HepG2 (cell line): ENCODE measurements around the gene PLEKHM2. TPM values are rescaled to one million over a fixed set of nuclear protein-coding genes. Genes with fewer than 3 reads are reported as not detected.

ENCODE experiments used
- PHF5A ChIP-seq: IDR thresholded peaks from one replicate; pipeline ENCODE4 v1.6.1; 2018; ENCODE audit warnings: low read depth, missing genetic modification reagents; ENCODE audit not compliant: unreplicated experiment
- RFX5 ChIP-seq: IDR thresholded peaks from 2 replicates; pipeline ENCODE4 v1.6.1; 2011; ENCODE audit warnings: low read depth, low read length, improper control_type of control experiment
- SKI ChIP-seq: fragments of 450-650 bp; IDR thresholded peaks from one replicate; pipeline ENCODE4 v1.6.1; 2018; ENCODE audit warnings: mild to moderate bottlenecking; ENCODE audit not compliant: partially characterized antibody
- SPEN ChIP-seq: sonication (generic); formaldehyde crosslinking; IDR thresholded peaks from 2 replicates; pipeline ENCODE4 v1.5.1; 2020; ENCODE audit warnings: low read depth, mild to moderate bottlenecking, missing genetic modification reagents
- XRCC5 ChIP-seq: fragments of 200-400 bp; formaldehyde crosslinking; optimal IDR thresholded peaks from 2 replicates; pipeline ENCODE3; 2017; ENCODE audit warnings: mild to moderate bottlenecking, low read length
- ZNF44 ChIP-seq: sonication (generic); formaldehyde crosslinking; IDR thresholded peaks from 2 replicates; pipeline ENCODE4 v1.5.1; 2020; ENCODE audit warnings: mild to moderate bottlenecking, missing genetic modification reagents
- ZNF510 ChIP-seq: sonication (generic); formaldehyde crosslinking; IDR thresholded peaks from 2 replicates; pipeline ENCODE4 v1.4.0; 2020; ENCODE audit warnings: low read depth, mild to moderate bottlenecking, missing genetic modification reagents
- polyA plus RNA-seq, 8 experiments: library from polyadenylated mRNA; depleted of rRNA in 3 of 8; stranded (reverse) in 7 of 8; unstranded in 1 of 8; fragments of >200 nt; fragmentation: Illumina TruSeq in 4 of 8; extraction: Trizol in 4 of 8; gene quantifications; 2 replicates each; pipeline versions ENCODE4 v1.2.1 to v1.2.3, GENCODE V29; 2011 to 2016; ENCODE audit warnings: low read depth in 4 of 8, missing spikeins in 1 of 8, mixed read lengths in 1 of 8; ENCODE audit not compliant: insufficient read depth in 1 of 8
- total RNA-seq, 5 experiments: library from RNA; depleted of rRNA; stranded (reverse); fragments of >200 nt; fragmentation: Illumina TruSeq; extraction: Trizol; gene quantifications; 2 replicates each; pipeline ENCODE4 v1.2.3, GENCODE V29; 2016; ENCODE audit warnings: low read depth in 1 of 5
- TF ChIP-seq, protein P1 (sequence below): sonication (generic); formaldehyde crosslinking; IDR thresholded peaks from 2 replicates; pipeline ENCODE4 v1.5.0; 2020; ENCODE audit warnings: mild to moderate bottlenecking, missing genetic modification reagents
- TF ChIP-seq, protein P2 (sequence below): IDR thresholded peaks from 2 replicates; pipeline ENCODE4 v1.6.1; 2016; ENCODE audit warnings: low read depth, missing genetic modification reagents, missing compliant biosample characterization
- TF ChIP-seq, protein P3 (sequence below): sonication (generic); formaldehyde crosslinking; IDR thresholded peaks from 2 replicates; pipeline ENCODE4 v1.4.0; 2020; ENCODE audit warnings: missing genetic modification reagents
- TF ChIP-seq, protein P4 (sequence below): sonication (generic); formaldehyde crosslinking; IDR thresholded peaks from 2 replicates; pipeline ENCODE4 v1.4.0; 2020; ENCODE audit warnings: mild to moderate bottlenecking, missing genetic modification reagents

The PLEKHM2 gene
- total and polyA plus RNA-seq, 2 of the 13 experiments (the other 11 are each of a cell fraction or from before 2014, with no cell fraction given): 16.5 to 27.3 TPM

DNA sequence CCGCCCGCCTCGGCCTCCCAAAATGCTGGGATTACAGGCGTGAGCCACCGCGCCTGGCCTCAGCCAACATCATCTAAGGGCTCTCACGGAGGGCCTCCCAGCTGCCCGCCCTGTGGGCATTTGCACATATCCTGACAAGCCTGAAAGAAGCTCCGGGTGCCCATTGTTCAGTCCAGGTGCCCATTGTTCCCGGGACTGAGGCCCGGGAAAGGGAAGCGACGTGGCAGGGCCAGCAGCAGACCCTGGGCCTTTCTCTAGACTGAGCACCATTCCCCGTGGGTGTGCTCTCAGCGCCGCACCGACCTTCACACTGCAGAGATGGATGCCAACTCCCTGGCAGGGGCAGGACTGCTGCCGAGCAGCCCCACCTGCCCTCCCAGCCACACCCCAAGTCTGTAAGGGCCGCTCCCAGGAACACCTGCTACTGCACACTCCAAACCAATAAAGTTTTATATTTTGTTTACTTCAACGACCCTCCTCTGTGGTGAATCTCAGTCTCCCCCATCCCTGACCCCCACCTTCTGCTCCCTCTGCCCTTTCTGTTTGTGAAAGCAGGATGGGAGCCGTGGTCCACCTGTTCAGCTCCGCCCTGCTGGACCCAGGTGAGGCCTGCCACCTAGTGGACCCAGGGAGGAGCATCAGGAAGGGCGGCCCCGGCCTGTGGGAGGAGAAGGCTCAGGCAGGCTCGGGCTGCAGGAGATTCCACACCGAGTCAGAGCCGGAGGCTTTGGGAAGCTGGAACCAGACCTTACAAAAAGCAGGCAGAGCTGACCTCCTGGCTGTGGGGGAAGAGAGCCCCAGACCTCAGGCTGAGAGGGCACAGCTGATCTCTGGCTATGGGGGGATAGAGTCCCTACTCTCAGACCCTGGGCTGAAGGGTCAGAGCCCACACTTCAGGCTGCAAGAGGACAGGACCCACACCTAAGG lies 57.1 kb downstream of the PLEKHM2 start (continued):
- TF ChIP-seq SPEN (CRISPR knock-in tag) (peak; percentile 32; the same call in 1 of the 2 replicates), PHF5A (no peak), SKI (no peak), RFX5 (no peak), ZNF510 (CRISPR knock-in tag) (no peak), XRCC5 (peak; percentile 96), ZNF44 (CRISPR knock-in tag) (no peak)
- TF ChIP-seq, protein P1, sequence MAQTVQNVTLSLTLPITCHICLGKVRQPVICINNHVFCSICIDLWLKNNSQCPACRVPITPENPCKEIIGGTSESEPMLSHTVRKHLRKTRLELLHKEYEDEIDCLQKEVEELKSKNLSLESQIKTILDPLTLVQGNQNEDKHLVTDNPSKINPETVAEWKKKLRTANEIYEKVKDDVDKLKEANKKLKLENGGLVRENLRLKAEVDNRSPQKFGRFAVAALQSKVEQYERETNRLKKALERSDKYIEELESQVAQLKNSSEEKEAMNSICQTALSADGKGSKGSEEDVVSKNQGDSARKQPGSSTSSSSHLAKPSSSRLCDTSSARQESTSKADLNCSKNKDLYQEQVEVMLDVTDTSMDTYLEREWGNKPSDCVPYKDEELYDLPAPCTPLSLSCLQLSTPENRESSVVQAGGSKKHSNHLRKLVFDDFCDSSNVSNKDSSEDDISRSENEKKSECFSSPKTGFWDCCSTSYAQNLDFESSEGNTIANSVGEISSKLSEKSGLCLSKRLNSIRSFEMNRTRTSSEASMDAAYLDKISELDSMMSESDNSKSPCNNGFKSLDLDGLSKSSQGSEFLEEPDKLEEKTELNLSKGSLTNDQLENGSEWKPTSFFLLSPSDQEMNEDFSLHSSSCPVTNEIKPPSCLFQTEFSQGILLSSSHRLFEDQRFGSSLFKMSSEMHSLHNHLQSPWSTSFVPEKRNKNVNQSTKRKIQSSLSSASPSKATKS (CRISPR knock-in tag): no peak
- TF ChIP-seq, protein P2, sequence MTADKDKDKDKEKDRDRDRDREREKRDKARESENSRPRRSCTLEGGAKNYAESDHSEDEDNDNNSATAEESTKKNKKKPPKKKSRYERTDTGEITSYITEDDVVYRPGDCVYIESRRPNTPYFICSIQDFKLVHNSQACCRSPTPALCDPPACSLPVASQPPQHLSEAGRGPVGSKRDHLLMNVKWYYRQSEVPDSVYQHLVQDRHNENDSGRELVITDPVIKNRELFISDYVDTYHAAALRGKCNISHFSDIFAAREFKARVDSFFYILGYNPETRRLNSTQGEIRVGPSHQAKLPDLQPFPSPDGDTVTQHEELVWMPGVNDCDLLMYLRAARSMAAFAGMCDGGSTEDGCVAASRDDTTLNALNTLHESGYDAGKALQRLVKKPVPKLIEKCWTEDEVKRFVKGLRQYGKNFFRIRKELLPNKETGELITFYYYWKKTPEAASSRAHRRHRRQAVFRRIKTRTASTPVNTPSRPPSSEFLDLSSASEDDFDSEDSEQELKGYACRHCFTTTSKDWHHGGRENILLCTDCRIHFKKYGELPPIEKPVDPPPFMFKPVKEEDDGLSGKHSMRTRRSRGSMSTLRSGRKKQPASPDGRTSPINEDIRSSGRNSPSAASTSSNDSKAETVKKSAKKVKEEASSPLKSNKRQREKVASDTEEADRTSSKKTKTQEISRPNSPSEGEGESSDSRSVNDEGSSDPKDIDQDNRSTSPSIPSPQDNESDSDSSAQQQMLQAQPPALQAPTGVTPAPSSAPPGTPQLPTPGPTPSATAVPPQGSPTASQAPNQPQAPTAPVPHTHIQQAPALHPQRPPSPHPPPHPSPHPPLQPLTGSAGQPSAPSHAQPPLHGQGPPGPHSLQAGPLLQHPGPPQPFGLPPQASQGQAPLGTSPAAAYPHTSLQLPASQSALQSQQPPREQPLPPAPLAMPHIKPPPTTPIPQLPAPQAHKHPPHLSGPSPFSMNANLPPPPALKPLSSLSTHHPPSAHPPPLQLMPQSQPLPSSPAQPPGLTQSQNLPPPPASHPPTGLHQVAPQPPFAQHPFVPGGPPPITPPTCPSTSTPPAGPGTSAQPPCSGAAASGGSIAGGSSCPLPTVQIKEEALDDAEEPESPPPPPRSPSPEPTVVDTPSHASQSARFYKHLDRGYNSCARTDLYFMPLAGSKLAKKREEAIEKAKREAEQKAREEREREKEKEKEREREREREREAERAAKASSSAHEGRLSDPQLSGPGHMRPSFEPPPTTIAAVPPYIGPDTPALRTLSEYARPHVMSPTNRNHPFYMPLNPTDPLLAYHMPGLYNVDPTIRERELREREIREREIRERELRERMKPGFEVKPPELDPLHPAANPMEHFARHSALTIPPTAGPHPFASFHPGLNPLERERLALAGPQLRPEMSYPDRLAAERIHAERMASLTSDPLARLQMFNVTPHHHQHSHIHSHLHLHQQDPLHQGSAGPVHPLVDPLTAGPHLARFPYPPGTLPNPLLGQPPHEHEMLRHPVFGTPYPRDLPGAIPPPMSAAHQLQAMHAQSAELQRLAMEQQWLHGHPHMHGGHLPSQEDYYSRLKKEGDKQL: no peak
- TF ChIP-seq, protein P3, sequence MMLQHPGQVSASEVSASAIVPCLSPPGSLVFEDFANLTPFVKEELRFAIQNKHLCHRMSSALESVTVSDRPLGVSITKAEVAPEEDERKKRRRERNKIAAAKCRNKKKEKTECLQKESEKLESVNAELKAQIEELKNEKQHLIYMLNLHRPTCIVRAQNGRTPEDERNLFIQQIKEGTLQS (CRISPR knock-in tag): peak; percentile 34; the same call in 1 of the 2 replicates
- TF ChIP-seq, protein P4, sequence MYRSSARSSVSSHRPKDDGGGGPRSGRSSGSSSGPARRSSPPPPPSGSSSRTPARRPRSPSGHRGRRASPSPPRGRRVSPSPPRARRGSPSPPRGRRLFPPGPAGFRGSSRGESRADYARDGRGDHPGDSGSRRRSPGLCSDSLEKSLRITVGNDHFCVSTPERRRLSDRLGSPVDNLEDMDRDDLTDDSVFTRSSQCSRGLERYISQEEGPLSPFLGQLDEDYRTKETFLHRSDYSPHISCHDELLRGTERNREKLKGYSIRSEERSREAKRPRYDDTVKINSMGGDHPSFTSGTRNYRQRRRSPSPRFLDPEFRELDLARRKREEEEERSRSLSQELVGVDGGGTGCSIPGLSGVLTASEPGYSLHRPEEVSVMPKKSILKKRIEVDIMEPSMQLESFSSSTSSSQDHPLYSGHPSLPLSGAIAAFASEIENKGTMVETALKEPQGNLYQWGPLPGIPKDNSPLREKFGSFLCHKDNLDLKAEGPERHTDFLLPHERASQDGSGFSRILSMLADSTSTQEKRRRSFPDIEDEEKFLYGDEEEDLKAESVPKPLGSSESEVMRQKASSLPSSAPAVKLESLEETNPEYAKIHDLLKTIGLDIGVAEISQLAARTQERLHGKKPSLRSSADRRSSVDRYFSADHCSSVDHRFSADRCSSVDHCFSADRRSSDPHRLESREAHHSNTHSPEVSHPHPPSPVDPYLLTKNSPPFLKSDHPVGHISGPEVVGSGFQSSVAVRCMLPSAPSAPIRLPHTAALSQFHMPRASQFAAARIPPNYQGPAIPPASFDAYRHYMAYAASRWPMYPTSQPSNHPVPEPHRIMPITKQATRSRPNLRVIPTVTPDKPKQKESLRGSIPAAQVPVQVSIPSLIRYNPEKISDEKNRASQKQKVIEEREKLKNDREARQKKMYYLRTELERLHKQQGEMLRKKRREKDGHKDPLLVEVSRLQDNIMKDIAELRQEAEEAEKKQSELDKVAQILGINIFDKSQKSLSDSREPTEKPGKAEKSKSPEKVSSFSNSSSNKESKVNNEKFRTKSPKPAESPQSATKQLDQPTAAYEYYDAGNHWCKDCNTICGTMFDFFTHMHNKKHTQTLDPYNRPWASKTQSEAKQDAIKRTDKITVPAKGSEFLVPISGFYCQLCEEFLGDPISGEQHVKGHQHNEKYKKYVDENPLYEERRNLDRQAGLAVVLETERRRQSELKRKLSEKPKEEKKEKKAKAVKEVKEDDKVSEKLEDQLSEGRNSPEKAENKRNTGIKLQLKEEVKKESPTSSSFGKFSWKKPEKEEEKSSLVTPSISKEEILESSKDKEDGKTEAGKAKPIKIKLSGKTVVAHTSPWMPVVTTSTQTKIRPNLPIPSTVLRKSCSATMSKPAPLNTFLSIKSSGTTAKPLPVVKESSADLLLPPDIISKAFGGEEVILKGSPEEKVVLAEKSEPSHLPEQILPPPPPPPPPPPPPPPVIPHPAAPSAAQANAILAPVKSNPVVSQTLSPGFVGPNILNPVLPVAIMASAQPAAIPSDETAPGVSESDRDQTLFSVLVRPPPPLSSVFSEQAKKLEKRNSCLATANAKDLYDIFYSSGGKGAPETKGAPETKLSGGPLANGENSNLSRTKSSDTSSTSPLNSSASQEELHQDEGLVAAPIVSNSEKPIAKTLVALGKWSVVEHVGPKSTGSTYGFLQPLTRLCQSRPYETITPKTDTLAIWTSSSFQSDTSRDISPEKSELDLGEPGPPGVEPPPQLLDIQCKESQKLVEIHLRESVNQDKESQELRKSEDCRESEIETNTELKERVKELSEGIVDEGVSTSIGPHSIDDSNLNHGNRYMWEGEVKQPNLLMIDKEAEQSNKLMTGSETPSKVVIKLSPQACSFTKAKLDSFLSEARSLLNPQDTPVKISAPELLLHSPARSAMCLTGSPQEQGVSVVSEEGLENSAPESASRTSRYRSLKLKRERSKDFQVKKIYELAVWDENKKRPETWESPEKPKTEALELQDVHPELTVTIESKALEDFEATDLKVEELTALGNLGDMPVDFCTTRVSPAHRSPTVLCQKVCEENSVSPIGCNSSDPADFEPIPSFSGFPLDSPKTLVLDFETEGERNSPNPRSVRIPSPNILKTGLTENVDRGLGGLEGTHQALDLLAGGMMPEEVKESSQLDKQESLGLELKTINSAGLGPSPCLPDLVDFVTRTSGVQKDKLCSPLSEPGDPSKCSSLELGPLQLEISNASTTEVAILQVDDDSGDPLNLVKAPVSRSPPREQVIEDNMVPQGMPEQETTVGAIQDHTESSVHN: no peak
